ENCODE measurements around the gene GPR82.
"Not testable (repeated sequence)": the region's sequence is repeated elsewhere in the genome, so short reads cannot be mapped to it uniquely, and the experiment has no call there.

GPR82 gene

GRCh38 chrX:41723826-41724225 is at the start of gene GPR82:
TSS of gene GPR82 (plus strand) at chrX:41724181. CDS start at chrX:41727027, 2,846 bp downstream.
- no peak for DNase-seq

GRCh38 chrX:41676361-41676760 is 47.6 kb upstream of the GPR82 start:
- DNase-seq = not testable (repeated sequence)

- no peak for DNase-seq
These were observed 46.6 kb upstream of the GPR82 start for GRCh38 chrX:41677183-41678060.

DNA sequence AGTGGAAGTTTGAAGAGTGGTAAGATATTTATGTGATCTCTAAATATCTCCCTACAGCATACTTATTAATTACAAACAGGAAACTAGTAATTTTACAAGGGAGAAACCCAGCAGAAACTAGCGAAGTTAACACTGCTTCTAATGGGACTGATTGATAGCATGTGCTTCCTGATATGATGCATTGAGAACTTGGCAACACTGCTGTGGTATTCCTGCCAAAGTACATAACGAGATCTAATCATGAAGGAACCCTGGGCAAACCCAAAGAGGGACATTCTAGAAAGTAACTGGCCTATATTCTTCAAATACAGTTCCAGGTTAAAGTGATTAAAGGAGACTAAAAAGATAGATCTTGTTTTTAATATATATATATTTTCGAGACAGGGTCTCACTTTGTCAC is 39.8 kb upstream of the GPR82 start:
- DNase-seq = no peak

- DNase-seq = no peak
These were observed 39.0 kb upstream of the GPR82 start for GRCh38 chrX:41684940-41685339.

- no peak for DNase-seq
These were observed 37.2 kb upstream of the GPR82 start for GRCh38 chrX:41686788-41687187.

GRCh38 chrX:41688156-41688555 is 35.8 kb upstream of the GPR82 start:
- DNase-seq = no peak

DNA sequence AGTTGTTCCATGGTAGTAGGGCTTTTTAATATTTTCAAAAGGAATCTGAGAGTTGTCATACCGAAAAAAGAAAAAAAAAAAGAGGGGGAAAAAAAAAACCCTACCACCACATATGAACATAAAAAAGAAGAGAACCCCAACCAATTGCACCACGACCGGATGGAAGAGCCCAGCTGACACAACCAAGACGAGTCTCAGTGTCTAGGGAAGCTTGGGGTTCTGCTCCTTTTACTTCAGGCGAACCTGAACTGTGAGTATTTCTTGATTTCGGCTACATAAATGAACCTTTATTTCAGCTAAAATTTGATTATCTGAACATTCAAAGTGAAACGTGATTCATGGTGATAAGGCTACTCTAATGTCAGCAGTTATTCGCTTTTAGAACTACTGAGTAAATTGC is 35.1 kb upstream of the GPR82 start, which contains the start of gene GPR34:
Gene GPR34, plus strand, starts transcription at position 139 of the 400 bp plus-strand sequence. CDS start 6,661 bp downstream, outside the sequence.
- DNase-seq = no peak

DNA sequence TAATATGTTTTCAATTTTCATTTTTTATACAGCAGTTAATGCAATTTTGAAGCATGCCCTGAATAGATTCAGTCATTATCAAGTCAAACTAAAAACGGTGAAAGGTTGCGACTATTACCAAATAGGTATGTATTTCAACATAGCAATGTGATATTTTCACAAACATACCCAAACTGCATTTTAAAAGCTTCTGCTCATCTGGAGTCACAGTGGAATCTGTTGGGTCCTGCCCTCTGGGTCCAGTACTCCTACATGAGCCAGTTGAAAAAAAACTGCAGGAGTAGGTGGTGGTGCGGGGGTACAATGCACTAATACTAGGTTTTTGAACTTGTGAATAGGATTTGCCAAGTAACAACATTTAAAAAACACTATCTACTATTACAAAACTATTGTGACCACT is 34.3 kb upstream of the GPR82 start:
- DNase-seq = no peak

GRCh38 chrX:41692162-41692749 is 31.7 kb upstream of the GPR82 start:
- no peak for DNase-seq

DNA sequence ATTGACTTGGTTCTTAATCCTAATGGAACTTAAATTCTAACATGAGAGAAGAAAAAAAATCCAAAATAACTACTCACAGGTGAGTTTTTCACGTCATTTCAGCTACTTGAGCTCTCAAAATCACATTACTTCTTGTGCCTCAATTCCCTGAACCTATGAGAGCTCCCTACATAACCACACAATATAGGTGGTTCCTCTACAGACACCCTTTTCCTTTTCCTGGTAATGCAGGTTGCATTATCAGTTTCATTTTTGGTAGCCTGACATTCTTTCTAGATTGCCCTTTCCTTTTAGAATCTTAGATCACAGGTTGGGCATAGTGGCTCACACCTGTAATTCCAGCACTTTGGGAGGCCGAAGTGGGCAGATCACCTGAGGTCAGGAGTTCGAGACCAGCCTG is 31.0 kb upstream of the GPR82 start:
- DNase-seq = no peak

GRCh38 chrX:41695426-41695825 is 28.6 kb upstream of the GPR82 start:
- DNase-seq = no peak

- no peak for DNase-seq
These were observed 20.4 kb upstream of the GPR82 start for GRCh38 chrX:41703574-41704029.

DNA sequence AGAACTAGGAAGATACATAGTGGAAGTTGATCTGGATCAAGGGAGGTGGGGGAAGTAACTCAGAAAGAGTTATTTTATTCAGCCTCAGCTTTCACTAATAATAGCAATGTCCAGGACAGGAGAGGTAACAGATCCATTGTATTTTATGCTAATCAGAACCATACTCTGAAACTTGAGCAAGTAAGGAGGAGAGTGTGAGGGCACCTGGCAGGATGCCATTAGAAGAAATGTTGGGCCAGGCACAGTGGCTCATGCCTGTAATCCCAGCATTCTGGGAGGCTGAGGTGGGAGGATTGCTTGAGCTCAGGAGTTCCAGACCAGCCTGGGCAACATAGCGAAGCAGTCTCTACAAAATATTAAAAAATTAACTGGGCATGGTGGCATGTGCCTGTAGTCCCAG is 18.9 kb upstream of the GPR82 start:
- DNase-seq = no peak

DNA sequence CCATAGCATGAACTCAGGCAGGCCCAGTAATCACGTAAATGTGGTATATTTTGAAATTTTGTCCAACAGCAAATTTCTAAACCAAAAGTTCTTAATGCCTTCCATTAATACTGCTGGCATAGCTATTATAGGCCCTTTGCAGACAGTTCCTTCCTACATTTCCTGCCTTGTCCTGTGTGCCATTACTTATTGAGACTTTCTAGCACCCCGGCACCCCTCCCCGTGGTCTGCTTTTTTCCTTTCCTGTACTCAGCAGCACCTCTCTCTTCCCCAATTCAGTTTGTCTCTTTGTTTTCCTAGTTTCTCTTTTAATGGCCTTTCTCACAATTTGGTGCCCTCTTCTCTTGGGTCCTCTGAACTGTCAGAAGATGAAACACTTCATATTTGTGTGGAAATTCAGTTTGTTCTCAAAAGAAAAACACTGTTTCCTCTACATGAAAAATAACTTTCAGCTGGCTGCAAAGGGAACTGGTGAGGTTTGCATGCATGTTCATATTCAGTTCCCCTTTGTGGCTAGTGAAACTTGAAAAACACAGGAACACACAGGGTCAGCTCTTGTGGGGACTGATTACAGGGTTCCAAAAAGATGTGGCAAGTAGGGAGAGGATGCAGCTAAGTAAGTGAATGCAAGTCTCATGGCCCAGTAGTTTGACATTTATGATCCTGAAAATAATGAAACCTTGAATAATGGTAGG is 18.2 kb upstream of the GPR82 start:
- DNase-seq = no peak

- no peak for DNase-seq
These were observed 16.8 kb upstream of the GPR82 start for GRCh38 chrX:41707218-41707617.

- no peak for DNase-seq
These were observed 15.5 kb upstream of the GPR82 start for GRCh38 chrX:41708486-41708885.

- no peak for DNase-seq
These were observed 12.8 kb upstream of the GPR82 start for GRCh38 chrX:41711021-41711667.

DNA sequence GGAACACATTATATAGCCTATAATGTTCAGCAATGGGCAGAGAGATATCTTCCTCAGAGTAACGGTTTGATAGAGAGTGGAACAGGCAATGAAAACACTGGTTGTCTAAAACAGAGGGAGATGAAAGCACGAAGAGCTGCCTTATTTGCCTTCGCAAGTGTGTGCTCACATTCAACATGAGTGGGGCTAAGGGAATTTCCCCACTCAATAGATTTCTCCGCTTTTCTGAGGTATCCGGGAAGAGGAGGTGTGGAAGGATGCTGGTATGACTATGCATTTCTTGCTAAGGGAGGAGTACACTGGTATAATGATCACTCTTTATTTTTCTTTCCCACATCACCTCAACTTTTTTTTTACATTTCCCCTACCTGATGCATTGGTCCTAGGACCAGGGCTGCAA is 7.8 kb upstream of the GPR82 start:
- no peak for DNase-seq

DNA sequence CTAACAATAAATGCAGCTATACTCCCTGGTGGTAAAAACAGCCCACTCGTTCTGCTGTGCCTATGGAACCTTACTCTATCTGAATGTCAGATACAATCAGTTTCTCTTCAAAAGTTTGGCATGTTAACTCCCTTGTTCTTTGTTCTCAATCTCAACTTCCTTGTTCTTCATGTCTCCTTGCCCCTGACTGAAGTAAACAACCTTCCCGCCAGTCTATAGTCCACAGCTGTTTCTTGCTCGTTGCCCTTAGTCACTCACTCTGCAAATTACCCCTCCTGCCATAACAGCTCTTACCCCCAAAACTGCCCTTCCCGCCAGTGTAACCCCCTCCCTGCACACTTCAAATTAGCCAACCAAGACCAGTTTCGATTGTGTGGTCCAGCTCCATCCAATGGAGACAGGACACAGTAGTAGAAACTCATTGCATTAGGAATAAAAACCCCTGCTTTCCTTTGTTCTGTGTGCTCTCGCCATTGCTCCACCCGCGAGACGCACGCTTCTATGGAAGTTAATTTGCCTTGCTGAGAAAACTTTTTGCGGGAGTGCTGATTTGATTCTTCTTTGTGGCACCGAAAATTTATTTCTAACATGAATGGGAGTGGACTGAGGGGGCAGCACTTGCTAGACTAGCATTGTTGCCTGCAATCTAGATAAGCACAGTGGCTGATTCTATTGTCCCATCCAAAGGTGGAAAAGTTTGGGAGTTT is 7.1 kb upstream of the GPR82 start:
- no peak for DNase-seq

DNA sequence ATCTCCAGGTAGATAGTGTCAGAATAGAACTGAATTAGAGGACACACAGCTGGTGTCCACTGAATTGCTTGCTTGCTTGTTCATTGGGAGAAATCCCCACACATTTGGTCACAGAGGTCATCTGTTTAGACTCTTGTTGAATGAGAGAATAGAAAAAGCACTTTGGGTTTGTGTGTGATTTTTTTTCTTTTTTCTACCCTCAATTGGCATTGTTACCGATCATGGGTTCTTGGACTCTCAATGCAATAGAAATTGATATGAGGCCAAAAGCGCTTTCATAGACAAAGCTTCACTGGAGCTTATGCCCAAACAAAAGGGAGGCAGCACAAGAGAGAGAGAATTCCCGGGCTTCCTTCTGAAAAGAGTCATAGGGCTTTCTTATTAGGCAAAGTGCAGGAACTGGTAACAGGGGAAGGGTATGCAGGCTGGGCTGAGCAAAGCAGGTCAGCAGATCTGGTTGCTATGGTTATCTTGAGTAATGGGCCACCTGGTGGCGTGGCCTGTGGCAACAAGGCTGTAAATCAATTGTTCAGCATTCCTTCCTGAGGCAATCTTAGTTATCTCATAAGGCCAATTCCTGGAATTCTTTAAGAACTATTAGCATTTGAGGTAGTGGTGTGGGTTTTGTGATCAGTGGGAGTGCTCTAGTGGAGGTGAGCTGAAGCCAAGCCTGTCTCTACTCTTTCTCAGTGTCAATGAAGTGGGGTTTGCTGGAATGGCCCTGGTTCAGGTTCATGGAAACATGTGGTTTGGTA is 5.3 kb upstream of the GPR82 start:
- no peak for DNase-seq

GRCh38 chrX:41719610-41720009 is 4.4 kb upstream of the GPR82 start:
- DNase-seq = not testable (repeated sequence)

Data from NCI-H146 (cell line).